ENCODE measurements around the gene JADE2. TPM values are rescaled to one million over a fixed set of nuclear protein-coding genes. Genes with fewer than 3 reads are reported as not detected.
A peak's percentile ranks its signal among the peaks of the same experiment; 100 is the strongest.

JADE2 gene
- polyA plus RNA-seq, 3 donors, result 2.1 to 10.2 (median 3.1) TPM

- peak; percentile 91 for TF ChIP-seq CTCF (IDR thresholded peaks at IDR 0.05)
- WGBS (ENCODE audit: insufficient coverage), result 100% methylated on average over 4 of the region's 17 CpGs
- Histone ChIP-seq H3K4me1 (ENCODE audit: control insufficient read depth in 1 of 2, insufficient read depth in 2 of 2, low read length in 2 of 2) (no peaks in the 10 kb centered on the region), H3K4me2 (replicated peaks; ENCODE audit: extremely low read depth, low read length, poor library complexity, severe bottlenecking) (no peak overlapping the region), H3K27ac (ENCODE audit: low read depth in 1 of 2, low read length in 2 of 2) (no peak overlapping the region), H3K4me3 (replicated peaks in 1 of 3; ENCODE audit: low read depth in 2 of 3, low read length in 3 of 3) (no peak overlapping the region), H4K20me1 (ENCODE audit: insufficient read depth, low read length) (no peaks in the 10 kb centered on the region), H3K9me3 (replicated peaks in 1 of 2; ENCODE audit: control insufficient read depth in 1 of 2, insufficient read depth in 1 of 2, low read length in 2 of 2) (no peaks in the 10 kb centered on the region), H3K36me3 (replicated peaks in 1 of 2; ENCODE audit: control insufficient read depth in 1 of 2, insufficient read depth in 2 of 2, low read length in 2 of 2) (peaks cover 44 to 59% of the 10 kb centered on the region in 2 donors), H3K79me2 (ENCODE audit: insufficient read depth, low read length) (no peaks in the 10 kb centered on the region), H2AFZ (ENCODE audit: insufficient read depth, low read depth, low read length, poor library complexity, severe bottlenecking) (no peak overlapping the region), H3K27me3 (ENCODE audit: control insufficient read depth in 2 of 2, insufficient read depth in 2 of 2, low read length in 2 of 2) (no peaks in the 10 kb centered on the region), H3K9ac (ENCODE audit: insufficient read depth, low read length, poor library complexity, severe bottlenecking) (no peak overlapping the region)
- intact Hi-C loops (cut with micrococcal nuclease), result loop anchor here (5.0 to 10.0 kb wide), 4 partner anchors 46 to 166 kb away; partner anchors contain the start of genes CDKN2AIPNL (in 2 of the 2) and JADE2 (in 1 of the 2)
- no peaks in the 10 kb centered on the region for H3K9me3 Mint-ChIP-seq
- peaks cover 2% of the 10 kb centered on the region for H3K4me1 Mint-ChIP-seq
- no peaks in the 10 kb centered on the region for H3K27me3 Mint-ChIP-seq (ENCODE audit: low read depth in 3 of 3)
- DNase-seq, result peak; percentile 67 to 79 (median 72)
- H3K36me3 Mint-ChIP-seq, result peaks cover 50 to 54% of the 10 kb centered on the region in 2 donors
- peak overlapping the region in 2 of 7 donors; percentile 13 to 46 for H3K27ac Mint-ChIP-seq
- no peak overlapping the region for H3K4me3 Mint-ChIP-seq
Measured at GRCh38 chr5:134577796-134578577, 52.5 kb downstream of the JADE2 start.

- no peaks in the 10 kb centered on the region for H3K27me3 ChIP-seq (ENCODE audit: control insufficient read depth in 2 of 2, insufficient read depth in 2 of 2, low read length in 2 of 2)
- H3K4me2 ChIP-seq (replicated peaks; ENCODE audit: extremely low read depth, low read length, poor library complexity, severe bottlenecking), result no peak overlapping the region
- no peaks in the 10 kb centered on the region for H3K9me3 ChIP-seq (replicated peaks in 1 of 2; ENCODE audit: control insufficient read depth in 1 of 2, insufficient read depth in 1 of 2, low read length in 2 of 2)
- Mint-ChIP-seq H3K4me1 (peaks cover 2% of the 10 kb centered on the region), H3K36me3 (peaks cover 43 to 47% of the 10 kb centered on the region in 2 donors), H3K27me3 (ENCODE audit: low read depth in 3 of 3) (peaks cover 0 to 1% (median 0%) of the 10 kb centered on the region in 3 donors), H3K9me3 (peaks cover 0 to 2% (median 0%) of the 10 kb centered on the region in 7 donors), H3K27ac (peak overlapping the region in 1 of 7 donors; percentile 13), H3K4me3 (no peak overlapping the region)
- no peaks in the 10 kb centered on the region for H4K20me1 ChIP-seq (ENCODE audit: insufficient read depth, low read length)
- H2AFZ ChIP-seq (ENCODE audit: insufficient read depth, low read depth, low read length, poor library complexity, severe bottlenecking), result no peak overlapping the region
- no peak overlapping the region for H3K27ac ChIP-seq (ENCODE audit: low read depth in 1 of 2, low read length in 2 of 2)
- 98% methylated on average over 27 of the region's 32 CpGs for WGBS (ENCODE audit: insufficient coverage)
- H3K4me3 ChIP-seq (replicated peaks in 1 of 3; ENCODE audit: low read depth in 2 of 3, low read length in 3 of 3), result no peak overlapping the region
- no peaks in the 10 kb centered on the region for H3K79me2 ChIP-seq (ENCODE audit: insufficient read depth, low read length)
- intact Hi-C loops (cut with micrococcal nuclease), result loop anchor here (5.0 to 10.0 kb wide), 4 partner anchors 46 to 166 kb away; partner anchors contain the start of genes CDKN2AIPNL (in 2 of the 2) and JADE2 (in 1 of the 2)
- no peak for DNase-seq
- H3K9ac ChIP-seq (ENCODE audit: insufficient read depth, low read length, poor library complexity, severe bottlenecking), result no peak overlapping the region
- no peaks in the 10 kb centered on the region for H3K4me1 ChIP-seq (ENCODE audit: control insufficient read depth in 1 of 2, insufficient read depth in 2 of 2, low read length in 2 of 2)
- H3K36me3 ChIP-seq (replicated peaks in 1 of 2; ENCODE audit: control insufficient read depth in 1 of 2, insufficient read depth in 2 of 2, low read length in 2 of 2), result peaks cover 37 to 51% of the 10 kb centered on the region in 2 donors
- no peak for TF ChIP-seq CTCF (IDR thresholded peaks at IDR 0.05)
Measured at GRCh38 chr5:134578578-134579283, 53.3 kb downstream of the JADE2 start.
